Measurements from ENCODE around the gene COL18A1. TPM values are rescaled to one million over a fixed set of nuclear protein-coding genes. Genes with fewer than 3 reads are reported as not detected.

The COL18A1 gene
- total RNA-seq, 1 donor from 2014 or later = 9.5 TPM

- peaks cover 12% of the 10 kb centered on the region for H3K27me3 Mint-ChIP-seq (ENCODE audit: unreplicated experiment)
- H3K4me1 Mint-ChIP-seq (ENCODE audit: low read depth, unreplicated experiment) = peaks cover 4% of the 10 kb centered on the region
- H3K36me3 Mint-ChIP-seq (ENCODE audit: unreplicated experiment) = peaks cover 5% of the 10 kb centered on the region
- no peak overlapping the region for H3K4me3 Mint-ChIP-seq (ENCODE audit: unreplicated experiment)
- H3K9me3 Mint-ChIP-seq (ENCODE audit: unreplicated experiment) = peaks cover 7% of the 10 kb centered on the region
- no peak overlapping the region for H3K27ac Mint-ChIP-seq (ENCODE audit: unreplicated experiment)
- TF ChIP-seq CTCF (IDR thresholded peaks at IDR 0.05; ENCODE audit: partially characterized antibody, unreplicated experiment) = no peak
- DNase-seq = peak; percentile 6
Observed at GRCh38 chr21:45455674-45456583, 51.0 kb downstream of the COL18A1 start.

- H3K36me3 Mint-ChIP-seq (ENCODE audit: unreplicated experiment) = peaks cover 8% of the 10 kb centered on the region
- peaks cover 4% of the 10 kb centered on the region for H3K4me1 Mint-ChIP-seq (ENCODE audit: low read depth, unreplicated experiment)
- H3K27ac Mint-ChIP-seq (ENCODE audit: unreplicated experiment) = no peak overlapping the region
Observed at GRCh38 chr21:45456584-45457160, 51.7 kb downstream of the COL18A1 start.

GRCh38 chr21:45457161-45457831 is 52.3 kb downstream of the COL18A1 start:
- Mint-ChIP-seq H3K4me3 (ENCODE audit: unreplicated experiment) (no peak overlapping the region), H3K4me1 (ENCODE audit: low read depth, unreplicated experiment) (peaks cover 4% of the 10 kb centered on the region), H3K27ac (ENCODE audit: unreplicated experiment) (no peak overlapping the region), H3K36me3 (ENCODE audit: unreplicated experiment) (peaks cover 14% of the 10 kb centered on the region), H3K27me3 (ENCODE audit: unreplicated experiment) (peaks cover 13% of the 10 kb centered on the region), H3K9me3 (ENCODE audit: unreplicated experiment) (peaks cover 8% of the 10 kb centered on the region)
- no peak for TF ChIP-seq CTCF (IDR thresholded peaks at IDR 0.05; ENCODE audit: partially characterized antibody, unreplicated experiment)
- DNase-seq = peak; percentile 10

More at GRCh38 chr21:45456584-45457160, 51.7 kb downstream of the COL18A1 start:
- no peak overlapping the region for H3K4me3 Mint-ChIP-seq (ENCODE audit: unreplicated experiment)
- peak; percentile 11 for DNase-seq
- H3K9me3 Mint-ChIP-seq (ENCODE audit: unreplicated experiment) = peaks cover 7% of the 10 kb centered on the region
- TF ChIP-seq CTCF (IDR thresholded peaks at IDR 0.05; ENCODE audit: partially characterized antibody, unreplicated experiment) = no peak
- peaks cover 12% of the 10 kb centered on the region for H3K27me3 Mint-ChIP-seq (ENCODE audit: unreplicated experiment)

GRCh38 chr21:45457832-45458172 is 52.8 kb downstream of the COL18A1 start:
- peaks cover 15% of the 10 kb centered on the region for H3K27me3 Mint-ChIP-seq (ENCODE audit: unreplicated experiment)
- no peak overlapping the region for H3K4me3 Mint-ChIP-seq (ENCODE audit: unreplicated experiment)
- peaks cover 10% of the 10 kb centered on the region for H3K9me3 Mint-ChIP-seq (ENCODE audit: unreplicated experiment)
- no peak for DNase-seq
- peaks cover 19% of the 10 kb centered on the region for H3K36me3 Mint-ChIP-seq (ENCODE audit: unreplicated experiment)
- no peak overlapping the region for H3K27ac Mint-ChIP-seq (ENCODE audit: unreplicated experiment)
- peaks cover 4% of the 10 kb centered on the region for H3K4me1 Mint-ChIP-seq (ENCODE audit: low read depth, unreplicated experiment)
- TF ChIP-seq CTCF (IDR thresholded peaks at IDR 0.05; ENCODE audit: partially characterized antibody, unreplicated experiment) = no peak
